Mammary epithelial cell (primary cell): Measurements from ENCODE around the gene IQSEC3.

ENCODE experiments used
- EZH2 ChIP-seq: IDR thresholded peaks from 2 replicates; pipeline ENCODE4 v1.6.1; 2012; ENCODE audit warnings: low read length, inconsistent platforms, borderline replicate concordance
- TF ChIP-seq, protein P1 (sequence below), 2 donors: IDR thresholded peaks in 1 of 2; conservative IDR thresholded peaks in 1 of 2; 2 replicates each; pipeline ENCODE4 v1.5.1; 2011 to 2012; ENCODE audit warnings: inconsistent platforms in 2 of 2, low read length in 2 of 2, mild to moderate bottlenecking in 2 of 2, control low read depth in 1 of 2, low read depth in 1 of 2; ENCODE audit not compliant: insufficient read depth in 1 of 2; ENCODE audit errors: extremely low read depth in 1 of 2

DNA sequence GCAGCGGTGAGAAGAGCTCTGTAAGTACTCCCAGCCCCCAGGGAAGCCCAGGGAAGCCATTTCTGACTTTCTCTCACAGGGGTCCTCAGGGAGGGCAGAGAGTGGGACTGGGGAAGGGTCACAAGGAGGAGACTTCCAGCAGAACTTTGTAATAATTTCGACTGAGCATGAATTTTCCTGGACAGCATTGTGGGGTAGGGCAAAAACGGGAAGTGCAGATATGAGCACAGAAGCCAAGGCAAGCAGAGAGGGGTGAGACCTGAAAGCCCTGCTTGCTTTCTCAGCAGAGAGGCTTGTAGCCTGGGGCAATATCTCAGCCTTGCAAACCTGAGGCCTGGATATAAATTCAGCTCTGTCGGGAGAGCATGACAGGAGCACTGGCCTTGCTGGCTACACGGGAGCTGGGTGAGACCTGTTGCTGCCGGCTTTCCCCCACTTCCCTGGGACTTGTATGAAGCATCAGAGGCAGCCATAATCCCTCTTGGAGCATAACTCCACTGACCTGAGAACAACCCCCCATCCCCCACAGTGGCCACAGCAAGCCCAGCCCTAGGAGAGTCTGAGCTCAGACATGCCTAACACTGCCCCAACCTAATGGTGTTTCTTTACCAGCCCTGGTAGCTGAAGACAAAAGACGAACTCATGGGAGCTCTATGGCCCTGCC, 9.8 kb upstream of the IQSEC3 start:
- TF ChIP-seq, protein P1, sequence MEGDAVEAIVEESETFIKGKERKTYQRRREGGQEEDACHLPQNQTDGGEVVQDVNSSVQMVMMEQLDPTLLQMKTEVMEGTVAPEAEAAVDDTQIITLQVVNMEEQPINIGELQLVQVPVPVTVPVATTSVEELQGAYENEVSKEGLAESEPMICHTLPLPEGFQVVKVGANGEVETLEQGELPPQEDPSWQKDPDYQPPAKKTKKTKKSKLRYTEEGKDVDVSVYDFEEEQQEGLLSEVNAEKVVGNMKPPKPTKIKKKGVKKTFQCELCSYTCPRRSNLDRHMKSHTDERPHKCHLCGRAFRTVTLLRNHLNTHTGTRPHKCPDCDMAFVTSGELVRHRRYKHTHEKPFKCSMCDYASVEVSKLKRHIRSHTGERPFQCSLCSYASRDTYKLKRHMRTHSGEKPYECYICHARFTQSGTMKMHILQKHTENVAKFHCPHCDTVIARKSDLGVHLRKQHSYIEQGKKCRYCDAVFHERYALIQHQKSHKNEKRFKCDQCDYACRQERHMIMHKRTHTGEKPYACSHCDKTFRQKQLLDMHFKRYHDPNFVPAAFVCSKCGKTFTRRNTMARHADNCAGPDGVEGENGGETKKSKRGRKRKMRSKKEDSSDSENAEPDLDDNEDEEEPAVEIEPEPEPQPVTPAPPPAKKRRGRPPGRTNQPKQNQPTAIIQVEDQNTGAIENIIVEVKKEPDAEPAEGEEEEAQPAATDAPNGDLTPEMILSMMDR (conservative IDR thresholded peaks at IDR 0.05 in 1 of 2, IDR thresholded peaks at IDR 0.05 in 1 of 2; ENCODE audit: extremely low read depth in 1 of 2, insufficient read depth in 1 of 2, low read depth in 1 of 2, low read length in 2 of 2) = no peak
- TF ChIP-seq EZH2 = no peak
